GM23338 (cell line): Measurements from ENCODE around the gene AGAP1. TPM values are rescaled to one million over a fixed set of nuclear protein-coding genes. Genes with fewer than 3 reads are reported as not detected.

Source experiments
- ATAC-seq: fragments of 200-7000 bp; cut with Tn5 transposase; 3 replicates; pipeline ENCODE4 v1.9.1; 2020
- DNase-seq: peaks from one replicate; pipeline ENCODE4 v3.0.0-alpha.2; 2015; ENCODE audit warnings: low spot score
- H2AFZ ChIP-seq: fragments of 200-600 bp; sonication (generic); 2 replicates; pipeline ENCODE4 v1.8.0; 2016; ENCODE audit warnings: antibody characterized with exemption, mild to moderate bottlenecking, moderate library complexity
- H3F3A ChIP-seq: fragments of 200-600 bp; sonication (generic); replicated peaks from 2 replicates; pipeline ENCODE4 v1.8.0; 2017; ENCODE audit warnings: antibody characterized with exemption, mixed run types, low read depth
- H3K27ac ChIP-seq: fragments of 200-600 bp; sonication (generic); 2 replicates; pipeline ENCODE4 v1.6.1; 2016; ENCODE audit warnings: low read depth
- H3K27me3 ChIP-seq: fragments of 200-600 bp; sonication (generic); 2 replicates; pipeline ENCODE4 v1.8.0; 2016; ENCODE audit warnings: mild to moderate bottlenecking, mixed run types, moderate library complexity; ENCODE audit not compliant: insufficient read depth
- H3K36me3 ChIP-seq: fragments of 200-600 bp; sonication (generic); 2 replicates; pipeline ENCODE4 v1.8.0; 2016; ENCODE audit warnings: mild to moderate bottlenecking; ENCODE audit not compliant: insufficient read depth
- H3K4me1 ChIP-seq: fragments of 200-600 bp; sonication (generic); 2 replicates; pipeline ENCODE4 v1.8.0; 2016; ENCODE audit warnings: mild to moderate bottlenecking, moderate library complexity; ENCODE audit not compliant: insufficient read depth
- H3K4me2 ChIP-seq: fragments of 200-600 bp; sonication (generic); 2 replicates; pipeline ENCODE4 v1.7.1; 2017; ENCODE audit warnings: mixed run types
- H3K4me3 ChIP-seq: fragments of 200-600 bp; sonication (generic); 2 replicates; pipeline ENCODE4 v1.6.1; 2016; ENCODE audit warnings: mixed run types
- H3K79me2 ChIP-seq: fragments of 200-600 bp; sonication (generic); replicated peaks from 2 replicates; pipeline ENCODE4 v1.8.0; 2017; ENCODE audit warnings: mild to moderate bottlenecking; ENCODE audit not compliant: insufficient read depth
- H3K9me2 ChIP-seq: fragments of 200-600 bp; sonication (generic); 2 replicates; pipeline ENCODE4 v1.8.0; 2017; ENCODE audit not compliant: insufficient read depth
- H4K20me1 ChIP-seq: fragments of 200-600 bp; sonication (generic); replicated peaks from 2 replicates; pipeline ENCODE4 v1.8.0; 2017; ENCODE audit warnings: mild to moderate bottlenecking; ENCODE audit not compliant: insufficient read depth
- H3K27ac Mint-ChIP-seq: 2 replicates; pipeline ENCODE4 v1.8.0; 2020; ENCODE audit warnings: inconsistent platforms, mild to moderate bottlenecking, moderate library complexity, mixed read lengths
- H3K27me3 Mint-ChIP-seq: 3 replicates; pipeline ENCODE4 v1.8.0; 2022; ENCODE audit warnings: low read depth, mild to moderate bottlenecking, moderate library complexity, mixed read lengths, inconsistent platforms; ENCODE audit not compliant: insufficient read depth, poor library complexity
- H3K36me3 Mint-ChIP-seq: 3 replicates; pipeline ENCODE4 v1.8.0; 2021; ENCODE audit warnings: low read depth, mild to moderate bottlenecking, inconsistent platforms, moderate library complexity, mixed read lengths
- H3K4me1 Mint-ChIP-seq: 3 replicates; pipeline ENCODE4 v1.8.0; 2020; ENCODE audit warnings: mild to moderate bottlenecking, inconsistent platforms, mixed read lengths
- H3K4me3 Mint-ChIP-seq: 3 replicates; pipeline ENCODE4 v1.8.0; 2021; ENCODE audit warnings: moderate library complexity, mild to moderate bottlenecking, inconsistent platforms, mixed read lengths
- H3K9me3 Mint-ChIP-seq: 3 replicates; pipeline ENCODE4 v1.8.0; 2020; ENCODE audit warnings: moderate library complexity, mild to moderate bottlenecking, inconsistent platforms, mixed read lengths
- CTCF ChIP-seq, 2 experiments: fragments of 200-600 bp in 1 of 2; sonication (generic) in 1 of 2; conservative IDR thresholded peaks; 2 replicates each; pipeline versions ENCODE4 v1.5.1 to v1.6.1; 2016 to 2017; ENCODE audit warnings: antibody characterized with exemption in 2 of 2, low read depth in 2 of 2, mild to moderate bottlenecking in 2 of 2, moderate library complexity in 1 of 2
- ETS1 ChIP-seq: IDR thresholded peaks from 2 replicates; pipeline ENCODE4 v1.6.1; 2016; ENCODE audit warnings: antibody characterized with exemption
- EZH2 ChIP-seq: fragments of 200-600 bp; sonication (generic); IDR thresholded peaks from one replicate; pipeline ENCODE4 v1.8.0; 2017; ENCODE audit warnings: antibody characterized with exemption, mild to moderate bottlenecking, low read depth; ENCODE audit not compliant: unreplicated experiment
- EZH2phosphoT487 ChIP-seq: fragments of 200-600 bp; sonication (generic); IDR thresholded peaks from one replicate; pipeline ENCODE4 v1.8.1; 2018; ENCODE audit warnings: antibody characterized with exemption; ENCODE audit not compliant: unreplicated experiment
- JUNB ChIP-seq: IDR thresholded peaks from one replicate; pipeline ENCODE4 v1.6.1; 2016; ENCODE audit warnings: antibody characterized with exemption; ENCODE audit not compliant: unreplicated experiment
- POLR2AphosphoS5 ChIP-seq: IDR thresholded peaks from 2 replicates; pipeline ENCODE4 v1.6.1; 2016; ENCODE audit warnings: antibody characterized with exemption, low read depth
- ZNF331 ChIP-seq: fragments of 250-450 bp; sonication (Bioruptor Pico); IDR thresholded peaks from 2 replicates; pipeline ENCODE4 v1.5.0; 2020; ENCODE audit warnings: low read depth, mild to moderate bottlenecking, moderate library complexity
- polyA plus RNA-seq: library from polyadenylated mRNA; unstranded; fragments of >200 nt; fragmentation: Nextera tagmentation; extraction: Ambion mirVana; gene quantifications from 2 replicates; pipeline ENCODE4 v1.2.1, GENCODE V29; 2016
- total RNA-seq: library from RNA; depleted of rRNA; stranded (reverse); fragments of >200 nt; shearing (Covaris generic); gene quantifications from 2 replicates; pipeline ENCODE4 v1.2.3, GENCODE V29; 2014
- TF ChIP-seq, protein P1 (sequence below): IDR thresholded peaks from one replicate; pipeline ENCODE4 v1.6.1; 2018; ENCODE audit warnings: antibody characterized with exemption; ENCODE audit not compliant: unreplicated experiment

The AGAP1 gene
- total and polyA plus RNA-seq, 2 experiments from 2014 or later: 13.3 to 27.9 TPM

DNA sequence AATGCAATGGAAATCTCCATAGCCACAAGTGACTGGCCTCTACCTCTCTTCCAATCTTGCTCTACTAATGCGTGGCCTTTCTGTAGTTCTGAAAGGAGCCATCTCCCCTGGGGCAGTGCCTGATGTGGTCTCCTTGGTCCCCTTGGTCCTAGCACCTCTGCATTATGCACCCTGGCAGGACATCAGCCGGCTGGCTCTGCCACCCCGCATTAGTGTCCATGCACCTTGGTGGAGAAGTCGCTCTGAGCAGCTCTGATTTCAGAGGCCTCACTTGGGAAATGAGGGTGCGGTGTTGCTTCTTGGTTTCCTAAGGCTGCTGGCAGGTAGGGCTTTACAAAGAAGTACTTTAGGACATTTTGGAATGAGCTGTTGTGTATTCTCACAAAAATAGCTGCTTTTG lies 356.4 kb downstream of the AGAP1 start (continued):
- TF ChIP-seq, protein P1, sequence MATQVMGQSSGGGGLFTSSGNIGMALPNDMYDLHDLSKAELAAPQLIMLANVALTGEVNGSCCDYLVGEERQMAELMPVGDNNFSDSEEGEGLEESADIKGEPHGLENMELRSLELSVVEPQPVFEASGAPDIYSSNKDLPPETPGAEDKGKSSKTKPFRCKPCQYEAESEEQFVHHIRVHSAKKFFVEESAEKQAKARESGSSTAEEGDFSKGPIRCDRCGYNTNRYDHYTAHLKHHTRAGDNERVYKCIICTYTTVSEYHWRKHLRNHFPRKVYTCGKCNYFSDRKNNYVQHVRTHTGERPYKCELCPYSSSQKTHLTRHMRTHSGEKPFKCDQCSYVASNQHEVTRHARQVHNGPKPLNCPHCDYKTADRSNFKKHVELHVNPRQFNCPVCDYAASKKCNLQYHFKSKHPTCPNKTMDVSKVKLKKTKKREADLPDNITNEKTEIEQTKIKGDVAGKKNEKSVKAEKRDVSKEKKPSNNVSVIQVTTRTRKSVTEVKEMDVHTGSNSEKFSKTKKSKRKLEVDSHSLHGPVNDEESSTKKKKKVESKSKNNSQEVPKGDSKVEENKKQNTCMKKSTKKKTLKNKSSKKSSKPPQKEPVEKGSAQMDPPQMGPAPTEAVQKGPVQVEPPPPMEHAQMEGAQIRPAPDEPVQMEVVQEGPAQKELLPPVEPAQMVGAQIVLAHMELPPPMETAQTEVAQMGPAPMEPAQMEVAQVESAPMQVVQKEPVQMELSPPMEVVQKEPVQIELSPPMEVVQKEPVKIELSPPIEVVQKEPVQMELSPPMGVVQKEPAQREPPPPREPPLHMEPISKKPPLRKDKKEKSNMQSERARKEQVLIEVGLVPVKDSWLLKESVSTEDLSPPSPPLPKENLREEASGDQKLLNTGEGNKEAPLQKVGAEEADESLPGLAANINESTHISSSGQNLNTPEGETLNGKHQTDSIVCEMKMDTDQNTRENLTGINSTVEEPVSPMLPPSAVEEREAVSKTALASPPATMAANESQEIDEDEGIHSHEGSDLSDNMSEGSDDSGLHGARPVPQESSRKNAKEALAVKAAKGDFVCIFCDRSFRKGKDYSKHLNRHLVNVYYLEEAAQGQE: no peak
- TF ChIP-seq ETS1 (no peak), POLR2AphosphoS5 (no peak), ZNF331 (CRISPR knock-in tag) (no peak), JUNB (no peak), EZH2phosphoT487 (no peak), EZH2 (no peak)

GRCh38 chr2:235850771-235851551 lies 357.1 kb downstream of the AGAP1 start:
- Histone ChIP-seq H3F3A (no peaks in the 10 kb centered on the region), H3K27me3 (no peaks in the 10 kb centered on the region), H3K9me2 (no peaks in the 10 kb centered on the region), H4K20me1 (no peaks in the 10 kb centered on the region), H3K4me1 (peaks cover 20% of the 10 kb centered on the region), H3K79me2 (no peaks in the 10 kb centered on the region), H2AFZ (no peak overlapping the region), H3K4me2 (no peak overlapping the region), H3K27ac (no peak overlapping the region), H3K36me3 (no peaks in the 10 kb centered on the region), H3K4me3 (no peak overlapping the region)
- Mint-ChIP-seq H3K4me3 (no peak overlapping the region), H3K36me3 (no peaks in the 10 kb centered on the region), H3K27me3 (peaks cover 10% of the 10 kb centered on the region), H3K4me1 (peaks cover 47% of the 10 kb centered on the region), H3K9me3 (no peaks in the 10 kb centered on the region), H3K27ac (no peak overlapping the region)
- DNase-seq (peak; percentile 35), ATAC-seq (peak; percentile 51)
- TF ChIP-seq POLR2AphosphoS5 (no peak), ZNF331 (CRISPR knock-in tag) (no peak), CTCF (conservative IDR thresholded peaks at IDR 0.05; ENCODE audit: low read depth in 2 of 2) (no peak)
- TF ChIP-seq, protein P1: peak; percentile 70
